Measurements from ENCODE around the gene FSCN2. TPM values are rescaled to one million over a fixed set of nuclear protein-coding genes. Genes with fewer than 3 reads are reported as not detected.

Gene FSCN2
- total and polyA plus RNA-seq, 2 donors (not counting 3 experiments of a cell fraction or from before 2014, with no cell fraction given): 0.32 to 0.71 TPM

DNA sequence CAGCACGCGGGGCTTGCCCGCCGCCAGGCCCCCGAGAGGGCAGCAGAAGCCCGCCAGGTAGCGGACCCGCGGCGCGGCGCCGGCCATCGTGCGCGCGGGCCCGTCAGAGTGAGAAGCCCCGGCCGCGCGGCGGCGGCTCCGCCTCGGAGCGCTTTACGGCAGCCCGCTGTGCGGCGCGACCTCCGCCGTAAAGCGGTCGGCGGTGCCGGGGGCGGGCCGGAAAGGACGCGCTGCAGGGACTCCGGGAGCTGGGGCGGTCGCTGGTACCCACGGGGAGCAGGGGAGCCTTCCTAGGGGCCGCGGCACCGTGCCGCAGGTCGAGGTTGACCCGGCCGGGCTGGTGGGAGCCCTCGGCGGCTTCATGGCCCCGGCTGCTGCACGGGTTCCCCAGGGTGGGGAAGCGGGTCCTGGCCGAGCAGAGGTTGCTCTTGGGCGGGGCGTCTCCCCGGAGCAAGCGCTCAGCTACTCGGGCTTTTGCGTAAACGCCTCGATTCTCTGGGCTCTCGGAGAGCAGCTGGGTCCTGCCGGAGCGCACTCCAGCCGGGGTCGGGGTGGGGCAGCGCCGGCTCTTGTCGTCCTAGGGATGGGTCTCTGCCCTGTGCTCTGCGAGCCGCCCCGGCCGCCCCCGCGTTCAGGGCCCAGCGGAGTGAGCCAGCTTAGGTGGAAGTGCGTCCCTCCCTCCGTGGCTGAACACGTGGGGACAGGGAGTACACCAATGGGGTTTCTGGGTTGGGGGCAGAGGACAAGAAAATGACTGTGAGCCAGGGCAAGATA lies 24.3 kb downstream of the FSCN2 start, which contains the start of gene FAAP100:
TSS of gene FAAP100 (minus strand) at position 110 of the 774 bp plus-strand sequence. CDS start at position 87, 23 bp downstream.
- Histone ChIP-seq H3K9ac (replicated peaks; ENCODE audit: extremely low read depth, insufficient read depth, low read length) (peak within 1 kb of the TSS; percentile 64), H3K9me1 (replicated peaks; ENCODE audit: control insufficient read depth, extremely low read depth, insufficient read depth, low read length) (no peaks in the 10 kb centered on the region), H3K79me2 (ENCODE audit: control insufficient read depth, insufficient read depth, low read length) (peaks cover 33% of the 10 kb centered on the region), H3K36me3 (ENCODE audit: control insufficient read depth in 2 of 2, extremely low read depth in 1 of 2, insufficient read depth in 2 of 2, low read length in 2 of 2) (peaks cover 0 to 31% of the 10 kb centered on the region in 2 experiments), H3K9me3 (replicated peaks; ENCODE audit: control insufficient read depth, insufficient read depth, low read length) (no peaks in the 10 kb centered on the region), H3K4me3 (replicated peaks in 1 of 3; ENCODE audit: insufficient read depth in 1 of 3, low read depth in 1 of 3, low read length in 3 of 3) (peak within 1 kb of the TSS; percentile 61 to 93 (median 72)), H3K4me1 (ENCODE audit: control insufficient read depth, extremely low read depth, insufficient read depth, low read length) (peaks cover 41% of the 10 kb centered on the region), H3K27ac (ENCODE audit: insufficient read depth, low read depth, low read length) (peak within 1 kb of the TSS; percentile 79), H3K27me3 (ENCODE audit: control insufficient read depth in 2 of 2, insufficient read depth in 2 of 2, low read length in 2 of 2) (no peaks in the 10 kb centered on the region), H4K20me1 (replicated peaks; ENCODE audit: control insufficient read depth, extremely low read depth, insufficient read depth, low read length) (no peaks in the 10 kb centered on the region), H3K4me2 (ENCODE audit: insufficient read depth, low read length) (peak within 1 kb of the TSS; percentile 76), H2AFZ (ENCODE audit: low read depth, low read length) (peak within 1 kb of the TSS; percentile 70)
- dilution Hi-C loops (cut with MboI; ENCODE audit: extremely low pct_ligation_motif_present, low sequenced_read_pairs) (no loop called here), intact Hi-C loops (cut with micrococcal nuclease) (loop anchor here (1.0 to 2.0 kb wide), 5 partner anchors 9 to 49 kb away; no protein-coding TSS in a partner anchor)
- BruUV-seq (replicated peaks): no TSS peak
- ChIA-PET CTCF (interaction anchor here (0.8 to 2.6 kb wide), 10 partner anchors 8 to 297 kb away, joined by 3 to 16 read pairs (median 4); no protein-coding TSS in a partner anchor), POLR2A (interaction anchor here (0.7 to 1.0 kb wide), 3 partner anchors 9 to 24 kb away, joined by 3 to 6 read pairs (median 6); no protein-coding TSS in a partner anchor)
- DNase-seq (ENCODE audit: low read depth, low spot score) (peak; percentile 83), FAIRE-seq (peak; percentile 58)
- TF ChIP-seq, protein P1, sequence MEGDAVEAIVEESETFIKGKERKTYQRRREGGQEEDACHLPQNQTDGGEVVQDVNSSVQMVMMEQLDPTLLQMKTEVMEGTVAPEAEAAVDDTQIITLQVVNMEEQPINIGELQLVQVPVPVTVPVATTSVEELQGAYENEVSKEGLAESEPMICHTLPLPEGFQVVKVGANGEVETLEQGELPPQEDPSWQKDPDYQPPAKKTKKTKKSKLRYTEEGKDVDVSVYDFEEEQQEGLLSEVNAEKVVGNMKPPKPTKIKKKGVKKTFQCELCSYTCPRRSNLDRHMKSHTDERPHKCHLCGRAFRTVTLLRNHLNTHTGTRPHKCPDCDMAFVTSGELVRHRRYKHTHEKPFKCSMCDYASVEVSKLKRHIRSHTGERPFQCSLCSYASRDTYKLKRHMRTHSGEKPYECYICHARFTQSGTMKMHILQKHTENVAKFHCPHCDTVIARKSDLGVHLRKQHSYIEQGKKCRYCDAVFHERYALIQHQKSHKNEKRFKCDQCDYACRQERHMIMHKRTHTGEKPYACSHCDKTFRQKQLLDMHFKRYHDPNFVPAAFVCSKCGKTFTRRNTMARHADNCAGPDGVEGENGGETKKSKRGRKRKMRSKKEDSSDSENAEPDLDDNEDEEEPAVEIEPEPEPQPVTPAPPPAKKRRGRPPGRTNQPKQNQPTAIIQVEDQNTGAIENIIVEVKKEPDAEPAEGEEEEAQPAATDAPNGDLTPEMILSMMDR (IDR thresholded peaks at IDR 0.05; ENCODE audit: extremely low read depth in 1 of 2, insufficient read depth in 1 of 2, low read depth in 1 of 2, low read length in 2 of 2): no peak
- TF ChIP-seq, protein P2, sequence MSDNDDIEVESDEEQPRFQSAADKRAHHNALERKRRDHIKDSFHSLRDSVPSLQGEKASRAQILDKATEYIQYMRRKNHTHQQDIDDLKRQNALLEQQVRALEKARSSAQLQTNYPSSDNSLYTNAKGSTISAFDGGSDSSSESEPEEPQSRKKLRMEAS (IDR thresholded peaks at IDR 0.05; ENCODE audit: insufficient read depth, insufficient read length): peak; percentile 36
- TF ChIP-seq FOS (IDR thresholded peaks at IDR 0.05; ENCODE audit: borderline replicate concordance, insufficient read depth, low read length) (no peak), GATA2 (IDR thresholded peaks at IDR 0.05; ENCODE audit: insufficient read depth, insufficient read length, low read depth, low read length) (no peak), EZH2 (IDR thresholded peaks at IDR 0.05; ENCODE audit: borderline replicate concordance, low read depth, low read length, severe bottlenecking) (no peak), MYC (IDR thresholded peaks at IDR 0.05; ENCODE audit: low read depth, low read length) (no peak), JUN (IDR thresholded peaks at IDR 0.05; ENCODE audit: borderline replicate concordance, insufficient read depth, insufficient read length, low read depth) (no peak), POLR2A (IDR thresholded peaks at IDR 0.05; ENCODE audit: low read depth, low read length) (peak; percentile 73), POLR2AphosphoS5 (IDR thresholded peaks at IDR 0.05; ENCODE audit: insufficient read depth, low read depth, low read length) (peak; percentile 87)

Measured in endothelial cell of umbilical vein (primary cell).